SHP77 treated with DMSO at 0.1 percent for 48 hours (cell line): ENCODE data around the gene YIPF2.

ENCODE experiments used
- DNase-seq: peaks from one replicate; lab custom pipeline; 2025; lab: John Stamatoyannopoulos, UW

Gene YIPF2

GRCh38 chr19:10874024-10874423 lies 54.4 kb downstream of the YIPF2 start:
- DNase-seq = no peak

- no peak for DNase-seq
Measured at GRCh38 chr19:10872546-10873107, 55.8 kb downstream of the YIPF2 start.
